Choroid plexus epithelial cell (primary cell): ENCODE measurements around the gene TTC7B.
A peak's percentile ranks its signal among the peaks of the same experiment; 100 is the strongest.

Experiments
- DNase-seq: peaks from one replicate; pipeline ENCODE4 v3.0.0-alpha.2; 2010; ENCODE audit warnings: low read depth
- H3K4me3 ChIP-seq: 2 replicates; pipeline ENCODE4 v1.5.1; 2011; ENCODE audit warnings: low read depth, mild to moderate bottlenecking, control low read depth, low read length, moderate library complexity
- TF ChIP-seq, protein P1 (sequence below): conservative IDR thresholded peaks from 2 replicates; pipeline ENCODE4 v1.5.1; 2011; ENCODE audit warnings: low read depth, mild to moderate bottlenecking, control low read depth, inconsistent platforms, low read length, moderate library complexity

The TTC7B gene

DNA sequence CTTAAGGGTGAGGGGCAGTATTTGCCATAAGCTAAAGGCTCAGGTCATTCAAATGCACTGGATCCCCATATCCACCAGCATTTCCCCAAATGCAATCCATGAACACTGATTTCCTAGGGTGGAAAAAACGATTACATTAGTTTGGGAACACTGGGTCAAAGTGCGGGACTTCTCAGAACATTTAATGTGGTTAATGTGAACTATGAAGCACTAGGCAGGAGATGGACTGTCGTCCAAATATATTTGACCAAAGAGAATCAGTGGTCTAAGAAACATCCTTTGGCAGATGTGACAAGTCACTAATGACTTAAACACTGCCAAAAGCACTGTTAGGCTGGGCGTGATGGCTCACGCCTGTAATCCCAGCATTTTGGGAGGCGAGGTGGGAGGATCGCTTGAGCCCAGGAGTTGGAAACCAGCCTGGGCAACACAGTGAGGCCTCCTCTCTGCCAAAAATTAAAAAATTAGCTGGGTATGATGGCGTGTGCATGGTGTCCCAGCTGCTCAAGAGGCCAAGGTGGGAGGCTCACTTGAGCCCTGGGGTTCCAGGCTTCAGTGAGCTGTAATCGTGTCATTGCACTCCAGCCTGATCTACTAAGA is 214.0 kb downstream of the TTC7B start:
- H3K4me3 ChIP-seq = no peak overlapping the region
- no peak for DNase-seq
- TF ChIP-seq, protein P1, sequence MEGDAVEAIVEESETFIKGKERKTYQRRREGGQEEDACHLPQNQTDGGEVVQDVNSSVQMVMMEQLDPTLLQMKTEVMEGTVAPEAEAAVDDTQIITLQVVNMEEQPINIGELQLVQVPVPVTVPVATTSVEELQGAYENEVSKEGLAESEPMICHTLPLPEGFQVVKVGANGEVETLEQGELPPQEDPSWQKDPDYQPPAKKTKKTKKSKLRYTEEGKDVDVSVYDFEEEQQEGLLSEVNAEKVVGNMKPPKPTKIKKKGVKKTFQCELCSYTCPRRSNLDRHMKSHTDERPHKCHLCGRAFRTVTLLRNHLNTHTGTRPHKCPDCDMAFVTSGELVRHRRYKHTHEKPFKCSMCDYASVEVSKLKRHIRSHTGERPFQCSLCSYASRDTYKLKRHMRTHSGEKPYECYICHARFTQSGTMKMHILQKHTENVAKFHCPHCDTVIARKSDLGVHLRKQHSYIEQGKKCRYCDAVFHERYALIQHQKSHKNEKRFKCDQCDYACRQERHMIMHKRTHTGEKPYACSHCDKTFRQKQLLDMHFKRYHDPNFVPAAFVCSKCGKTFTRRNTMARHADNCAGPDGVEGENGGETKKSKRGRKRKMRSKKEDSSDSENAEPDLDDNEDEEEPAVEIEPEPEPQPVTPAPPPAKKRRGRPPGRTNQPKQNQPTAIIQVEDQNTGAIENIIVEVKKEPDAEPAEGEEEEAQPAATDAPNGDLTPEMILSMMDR = no peak

DNA sequence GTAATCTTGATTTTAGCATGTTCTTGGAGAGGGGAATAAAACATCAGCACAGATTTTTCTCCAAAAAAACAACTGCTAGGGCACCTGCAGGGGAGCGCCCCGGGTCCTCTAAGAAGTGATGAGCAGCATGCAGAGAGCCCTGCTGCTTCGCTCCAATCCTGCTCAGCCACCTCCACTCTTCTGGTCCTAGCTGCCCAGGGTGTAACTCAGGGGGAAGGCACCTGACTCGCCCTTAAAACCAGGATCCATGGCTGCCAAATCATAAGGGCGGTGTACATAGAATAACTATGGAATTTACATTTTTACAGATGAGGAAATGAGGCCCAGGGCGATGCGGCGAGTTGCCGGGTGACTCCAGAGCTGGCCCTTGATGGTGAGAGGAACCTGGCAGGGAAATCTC is 214.7 kb downstream of the TTC7B start:
- TF ChIP-seq, protein P1 = no peak
- H3K4me3 ChIP-seq = no peak overlapping the region
- DNase-seq = no peak

DNA sequence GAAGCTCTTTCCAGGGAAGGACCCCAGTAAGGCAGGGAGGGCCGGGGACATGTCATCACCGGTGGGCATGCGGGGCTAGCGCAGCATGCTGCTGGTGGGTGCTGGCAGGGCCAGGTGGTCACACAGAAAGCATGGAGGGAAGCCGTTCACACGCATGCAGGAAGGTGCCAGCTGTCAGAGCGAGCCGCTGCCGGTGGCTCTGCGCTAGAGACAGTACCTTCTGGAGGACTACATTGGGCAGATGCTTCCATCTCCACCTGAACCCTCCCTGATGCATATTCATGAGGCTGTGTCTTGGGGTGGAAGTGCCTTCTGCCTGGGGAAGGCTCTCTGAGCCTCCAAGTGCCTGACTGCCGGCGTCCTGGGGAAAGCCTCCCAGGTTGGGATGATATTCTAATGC is 215.6 kb downstream of the TTC7B start:
- no peak for DNase-seq
- TF ChIP-seq, protein P1 = no peak
- H3K4me3 ChIP-seq = no peak overlapping the region

DNA sequence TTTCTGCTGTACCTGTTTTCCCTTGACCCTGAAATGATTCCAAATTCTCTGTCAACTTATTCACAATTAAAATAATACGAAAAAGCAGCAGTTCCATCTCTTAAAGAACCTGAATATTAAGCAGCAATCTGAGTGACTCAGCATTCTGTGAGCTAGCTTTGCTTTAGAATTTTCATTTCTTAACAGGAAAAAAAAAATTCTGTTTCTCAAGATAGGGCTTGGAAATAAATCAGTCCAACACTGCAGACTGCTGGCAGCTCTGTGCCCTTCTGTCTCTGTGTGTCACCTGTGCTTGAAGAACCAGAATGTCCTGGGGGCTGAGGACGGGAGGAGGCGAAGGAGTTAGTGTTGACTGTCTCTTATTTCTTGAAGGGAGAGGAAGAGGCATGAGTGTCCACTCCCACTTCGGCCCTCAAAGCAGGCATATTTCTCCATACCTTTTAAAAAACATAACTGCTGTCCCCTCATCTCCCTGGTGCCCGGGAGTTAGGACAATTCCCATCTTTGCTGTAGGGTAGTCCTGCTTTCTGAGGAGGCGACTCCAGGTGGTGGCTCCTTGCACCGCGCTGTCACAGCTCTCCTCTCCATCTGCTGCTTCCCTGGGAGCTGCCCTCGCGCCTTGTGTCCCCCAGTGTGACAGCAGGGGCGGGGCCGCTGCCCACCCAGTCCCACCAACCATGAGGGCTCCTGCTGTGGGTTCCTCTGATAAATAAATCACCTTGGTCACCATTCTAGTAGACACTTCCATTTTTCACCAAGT is 216.3 kb downstream of the TTC7B start:
- H3K4me3 ChIP-seq = no peak overlapping the region
- TF ChIP-seq, protein P1 = peak; percentile 47
- DNase-seq = peak; percentile 57

DNA sequence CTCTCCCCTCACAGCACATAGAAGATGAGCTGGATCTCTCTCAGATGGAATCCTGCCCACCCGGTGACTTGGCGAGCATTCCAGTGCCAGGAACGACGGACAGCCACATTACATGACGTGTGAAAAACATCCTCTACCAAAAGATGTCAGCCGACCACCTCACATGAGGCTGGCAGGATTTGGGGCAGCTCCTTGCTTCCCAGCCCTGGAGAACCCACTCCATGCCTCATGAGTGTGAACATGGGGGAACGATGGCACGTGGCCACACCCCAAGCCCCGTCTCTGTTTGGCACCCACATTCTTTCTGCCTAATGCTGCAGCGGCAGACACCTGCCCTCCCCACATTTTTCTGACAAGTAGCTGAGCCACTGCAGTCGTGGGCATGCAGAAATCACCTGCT is 216.9 kb downstream of the TTC7B start:
- no peak overlapping the region for H3K4me3 ChIP-seq
- TF ChIP-seq, protein P1 = no peak
- DNase-seq = no peak

DNA sequence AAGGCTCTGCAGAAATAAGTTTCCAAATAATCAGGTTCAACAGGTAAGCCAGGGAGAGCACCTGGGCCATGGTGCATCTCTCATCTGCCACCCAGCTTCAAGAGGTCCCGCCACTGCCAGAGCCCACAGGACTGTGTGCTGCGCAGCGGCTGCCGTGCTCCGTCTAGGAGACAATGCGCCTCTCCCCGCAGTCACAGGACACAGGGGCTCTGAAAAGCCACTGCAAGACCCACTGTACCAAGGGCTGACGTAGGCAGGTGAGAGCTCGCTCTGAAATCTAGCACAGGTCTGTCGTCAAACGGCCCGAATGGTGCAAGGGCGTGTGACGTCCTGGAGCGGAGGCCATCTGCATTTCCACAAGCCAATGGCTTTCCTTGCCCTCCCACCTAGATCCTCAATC is 218.3 kb downstream of the TTC7B start:
- no peak for DNase-seq
- TF ChIP-seq, protein P1 = no peak
- H3K4me3 ChIP-seq = no peak overlapping the region

DNA sequence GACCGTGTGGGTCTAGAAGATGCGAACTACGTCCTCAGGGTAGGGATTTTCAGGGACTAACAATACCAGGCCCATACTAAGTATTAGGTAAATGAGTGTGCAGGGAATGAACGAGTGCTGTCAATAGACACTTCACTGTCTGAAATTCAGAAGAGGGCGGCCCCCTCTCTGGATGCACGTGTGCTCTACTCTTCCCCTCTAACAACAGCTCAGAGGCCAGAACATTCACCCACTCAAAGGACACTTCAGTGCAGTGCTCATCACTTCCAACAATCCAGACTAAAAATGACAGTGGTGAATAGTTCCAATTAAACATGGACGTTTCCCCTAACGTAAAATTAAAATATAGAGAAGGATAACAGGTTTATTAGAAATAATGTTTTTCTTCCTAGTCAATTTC is 219.5 kb downstream of the TTC7B start:
- DNase-seq = no peak
- no peak overlapping the region for H3K4me3 ChIP-seq
- TF ChIP-seq, protein P1 = no peak
